ENCODE measurements around the gene ZNF207. TPM values are rescaled to one million over a fixed set of nuclear protein-coding genes. Genes with fewer than 3 reads are reported as not detected.

Gene ZNF207
- polyA plus RNA-seq, 2 of the 4 experiments (the other 2 are of a cell fraction) = 208 to 292 TPM

- FAIRE-seq (no peak), DNase-seq (ENCODE audit: low read depth in 1 of 2, low spot score in 1 of 2) (no peak), ATAC-seq (peak in 1 of 2 experiments; percentile 7; a peak in 2 of 6 replicates)
- H3K9me3 ChIP-seq = no peaks in the 10 kb centered on the region
- no peak for TF ChIP-seq KDM1A (IDR thresholded peaks at IDR 0.05; ENCODE audit: low read depth)
- no peak for TF ChIP-seq SREBF2 (IDR thresholded peaks at IDR 0.05)
- TF ChIP-seq EP300 (IDR thresholded peaks at IDR 0.05) = no peak
- no peak for TF ChIP-seq MAX (IDR thresholded peaks at IDR 0.05)
- no peak overlapping the region for H3K4me2 ChIP-seq
- H3K27ac ChIP-seq = no peak overlapping the region
- POLR2A ChIA-PET = no interaction called here
- H3K4me1 ChIP-seq = 0 out of 3 replicates have a peak, but pooled peaks cover 5% of the 10 kb centered on the region
- H3K4me3 ChIP-seq = no peak overlapping the region
- CTCF ChIA-PET = interaction anchor here (2.6 kb wide), 1 partner anchor 10 kb away, joined by 7 read pairs; no protein-coding TSS in a partner anchor
- 90% methylated on average over 6 of the region's 6 CpGs for WGBS (ENCODE audit: missing lambda C conversion rate)
Measured at GRCh38 chr17:32388613-32389459, 38.9 kb downstream of the ZNF207 start.

DNA sequence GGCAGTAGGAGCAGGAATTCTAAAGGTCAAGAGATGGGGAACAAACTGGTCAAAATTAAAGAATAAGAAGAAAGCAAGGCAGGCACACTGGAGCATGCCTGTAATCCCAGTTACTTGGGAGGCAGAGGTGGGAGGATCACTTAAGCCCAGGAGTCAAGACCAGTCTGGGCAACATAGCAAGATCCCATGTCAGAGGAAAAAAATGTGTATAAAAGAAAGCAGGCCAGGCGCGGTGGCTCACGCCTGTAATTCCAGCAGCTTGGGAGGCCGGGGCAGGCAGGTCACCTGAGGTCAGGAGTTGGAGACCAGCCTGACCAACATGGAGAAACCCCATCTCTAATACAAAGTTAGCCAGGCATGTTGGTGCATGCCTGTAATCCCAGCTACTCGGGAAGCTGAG is 43.9 kb downstream of the ZNF207 start:
- Histone ChIP-seq H3K27ac (0 out of 6 replicates have a peak overlapping the region, but pooled peaks of 1 of the 2 experiments have one; percentile 22), H3K4me3 (no peak overlapping the region), H3K9me3 (no peaks in the 10 kb centered on the region), H3K4me2 (no peak overlapping the region), H3K4me1 (0 out of 3 replicates have a peak, but pooled peaks cover 4% of the 10 kb centered on the region)
- DNase-seq (ENCODE audit: low read depth in 1 of 2, low spot score in 1 of 2) = no peak
- FAIRE-seq = no peak
- 92% methylated on average over 5 of the region's 5 CpGs for WGBS (ENCODE audit: missing lambda C conversion rate)
- ChIA-PET POLR2A (no interaction called here), CTCF (interaction anchor here (0.6 to 1.2 kb wide), 2 partner anchors 68 to 533 kb away, joined by 3 read pairs; no protein-coding TSS in a partner anchor)
- ATAC-seq = no peak
- TF ChIP-seq MAZ (IDR thresholded peaks at IDR 0.05; ENCODE audit: borderline replicate concordance, low read depth, low read length) = no peak
- TF ChIP-seq FOXS1 (CRISPR knock-in tag; IDR thresholded peaks at IDR 0.05) = no peak
- TF ChIP-seq ESRRA (IDR thresholded peaks at IDR 0.05; ENCODE audit: borderline replicate concordance, low read length) = no peak
- TF ChIP-seq FOSL2 (IDR thresholded peaks at IDR 0.05) = no peak
- no peak for TF ChIP-seq FOSL2 (CRISPR knock-in tag; IDR thresholded peaks at IDR 0.05)
- no peak for TF ChIP-seq MAX (IDR thresholded peaks at IDR 0.05)
- no peak for TF ChIP-seq HOXB13 (CRISPR knock-in tag; IDR thresholded peaks at IDR 0.05; ENCODE audit: low read depth)
- TF ChIP-seq RAD21 (conservative IDR thresholded peaks at IDR 0.05 in 1 of 2, IDR thresholded peaks at IDR 0.05 in 1 of 2) = no peak
- no peak for TF ChIP-seq PHF8 (IDR thresholded peaks at IDR 0.05; ENCODE audit: borderline replicate concordance, low read depth)

DNA sequence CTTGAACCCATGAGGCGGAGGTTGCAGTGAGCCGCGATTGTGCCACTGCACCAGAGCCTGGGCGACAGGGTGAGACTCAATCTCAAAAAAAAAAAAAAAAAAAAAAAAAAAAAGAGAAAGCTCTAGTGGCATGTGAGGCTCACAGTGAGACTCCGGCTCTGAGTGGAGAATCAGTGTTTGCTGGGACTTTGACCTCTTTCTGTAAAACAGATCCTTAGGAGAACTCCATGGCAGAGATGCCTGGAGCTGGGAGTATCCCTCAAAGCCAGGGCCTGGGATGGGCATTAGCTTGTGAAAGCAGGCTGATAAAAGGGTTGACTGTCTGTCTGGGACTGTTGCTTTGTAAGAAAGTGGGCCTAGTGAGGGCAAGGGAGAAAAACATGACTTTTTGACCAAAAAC is 46.4 kb downstream of the ZNF207 start:
- TF ChIP-seq PHF8 (IDR thresholded peaks at IDR 0.05; ENCODE audit: borderline replicate concordance, low read depth) (no peak), EP300 (IDR thresholded peaks at IDR 0.05) (no peak), HOXB13 (CRISPR knock-in tag; IDR thresholded peaks at IDR 0.05; ENCODE audit: low read depth) (no peak), FOSB (CRISPR knock-in tag; IDR thresholded peaks at IDR 0.05) (no peak), HEYL (CRISPR knock-in tag; IDR thresholded peaks at IDR 0.05) (no peak), JUN (IDR thresholded peaks at IDR 0.05) (no peak), MAFK (IDR thresholded peaks at IDR 0.05; ENCODE audit: partially characterized antibody) (no peak), ZSCAN20 (CRISPR knock-in tag; IDR thresholded peaks at IDR 0.05) (no peak), PBX3 (IDR thresholded peaks at IDR 0.05) (no peak), FOXS1 (CRISPR knock-in tag; IDR thresholded peaks at IDR 0.05) (no peak), HMGXB4 (CRISPR knock-in tag; IDR thresholded peaks at IDR 0.05; ENCODE audit: borderline replicate concordance) (no peak), E2F6 (IDR thresholded peaks at IDR 0.05; ENCODE audit: borderline replicate concordance, low read depth) (no peak)
- peak; percentile 39 to 60; a peak in 3 of 6 replicates for ATAC-seq
- ChIA-PET POLR2A (interaction anchor here (0.5 to 0.7 kb wide), 3 partner anchors 12 to 163 kb away, joined by 4 to 8 read pairs (median 5); no protein-coding TSS in a partner anchor), CTCF (interaction anchor here (1.0 to 1.4 kb wide), 3 partner anchors 8 to 13 kb away, joined by 3 read pairs; no protein-coding TSS in a partner anchor)
- no peaks in the 10 kb centered on the region for H3K9me3 ChIP-seq
- no peak overlapping the region for H3K4me3 ChIP-seq
- H3K4me2 ChIP-seq = no peak overlapping the region
- 90% methylated on average over 5 of the region's 5 CpGs for WGBS (ENCODE audit: missing lambda C conversion rate)
- FAIRE-seq = no peak
- no peak overlapping the region for H3K27ac ChIP-seq
- H3K4me1 ChIP-seq = 0 out of 3 replicates have a peak, but pooled peaks cover 4% of the 10 kb centered on the region
- DNase-seq (ENCODE audit: low read depth in 1 of 2, low spot score in 1 of 2) = no peak
